ENCODE measurements around the gene STXBP6.
A peak's percentile ranks its signal among the peaks of the same experiment; 100 is the strongest.

The STXBP6 gene

DNA sequence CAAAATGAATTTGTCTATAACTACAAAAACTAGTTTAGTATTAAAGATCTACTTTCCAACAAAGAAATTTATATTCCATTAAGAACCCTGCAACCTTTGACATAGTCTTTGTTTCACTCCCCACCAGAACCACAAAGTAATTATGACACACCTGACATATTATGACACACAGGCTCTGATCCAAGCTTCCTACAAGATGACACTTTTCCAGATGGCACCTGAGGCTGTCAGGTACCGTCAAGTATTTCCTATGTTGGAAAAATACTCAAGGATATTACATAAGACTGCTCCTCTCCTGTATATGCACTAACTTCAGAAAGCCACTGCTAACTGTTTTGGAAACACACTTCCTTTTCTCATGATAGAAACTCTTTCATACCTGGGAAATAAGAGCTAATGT is 38.9 kb downstream of the STXBP6 start:
- DNase-seq, result no peak

DNA sequence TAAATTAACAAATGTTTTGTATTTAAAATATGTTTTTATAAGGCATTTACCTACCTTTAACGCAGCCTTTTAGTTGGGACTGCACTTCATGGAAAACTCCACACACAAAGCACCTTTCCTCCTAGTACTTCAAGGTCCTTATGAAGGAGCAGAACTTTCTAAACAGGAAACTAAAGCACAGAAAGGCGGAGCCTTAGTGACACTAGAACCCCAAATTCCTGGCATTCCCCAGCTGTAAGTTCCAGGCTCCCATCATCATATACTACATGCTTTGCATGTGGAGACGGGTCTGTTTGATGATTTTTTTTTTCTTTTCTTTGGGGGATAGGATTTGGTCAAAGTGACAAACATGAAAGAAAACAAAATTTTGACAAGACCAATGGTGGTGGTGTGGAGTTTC is 39.5 kb downstream of the STXBP6 start:
- no peak for DNase-seq

DNA sequence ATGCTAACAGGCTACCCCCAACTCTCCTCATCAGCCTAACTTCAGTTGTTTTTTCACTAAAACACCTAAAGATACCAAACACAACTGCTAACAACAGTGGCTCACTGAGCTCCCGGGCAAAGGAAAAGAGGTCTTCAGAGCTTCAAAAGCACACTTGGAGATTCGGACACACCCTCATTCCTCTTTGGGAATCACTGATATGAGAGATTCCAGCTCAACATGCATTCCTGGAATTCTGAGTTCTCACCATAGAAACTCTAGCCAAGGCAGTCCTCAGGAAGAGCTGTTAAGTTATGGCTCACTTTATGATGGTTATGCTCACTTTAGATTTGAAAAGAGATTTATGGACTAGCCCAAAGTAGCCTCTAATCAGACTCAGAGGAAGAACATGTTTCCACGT is 40.1 kb downstream of the STXBP6 start:
- no peak for DNase-seq

DNA sequence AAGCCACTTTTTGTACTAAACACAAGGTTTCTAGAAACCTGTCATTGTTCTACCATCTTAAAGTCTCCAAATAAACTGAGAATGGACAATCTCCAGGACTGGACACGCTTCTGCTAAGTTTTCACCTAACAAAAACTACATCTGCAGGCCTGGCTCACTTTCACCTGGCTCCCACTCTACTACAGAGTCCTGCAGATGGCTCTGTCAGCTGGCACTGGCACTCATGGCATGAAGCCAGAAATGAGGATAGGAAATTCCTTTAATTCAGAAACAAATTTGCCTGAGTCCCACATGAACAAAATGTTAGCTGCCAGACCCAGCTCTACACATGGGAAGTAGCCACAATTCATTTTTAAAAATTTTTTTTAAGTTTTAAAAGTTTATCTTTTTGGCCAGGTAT is 42.1 kb downstream of the STXBP6 start:
- no peak for DNase-seq

DNA sequence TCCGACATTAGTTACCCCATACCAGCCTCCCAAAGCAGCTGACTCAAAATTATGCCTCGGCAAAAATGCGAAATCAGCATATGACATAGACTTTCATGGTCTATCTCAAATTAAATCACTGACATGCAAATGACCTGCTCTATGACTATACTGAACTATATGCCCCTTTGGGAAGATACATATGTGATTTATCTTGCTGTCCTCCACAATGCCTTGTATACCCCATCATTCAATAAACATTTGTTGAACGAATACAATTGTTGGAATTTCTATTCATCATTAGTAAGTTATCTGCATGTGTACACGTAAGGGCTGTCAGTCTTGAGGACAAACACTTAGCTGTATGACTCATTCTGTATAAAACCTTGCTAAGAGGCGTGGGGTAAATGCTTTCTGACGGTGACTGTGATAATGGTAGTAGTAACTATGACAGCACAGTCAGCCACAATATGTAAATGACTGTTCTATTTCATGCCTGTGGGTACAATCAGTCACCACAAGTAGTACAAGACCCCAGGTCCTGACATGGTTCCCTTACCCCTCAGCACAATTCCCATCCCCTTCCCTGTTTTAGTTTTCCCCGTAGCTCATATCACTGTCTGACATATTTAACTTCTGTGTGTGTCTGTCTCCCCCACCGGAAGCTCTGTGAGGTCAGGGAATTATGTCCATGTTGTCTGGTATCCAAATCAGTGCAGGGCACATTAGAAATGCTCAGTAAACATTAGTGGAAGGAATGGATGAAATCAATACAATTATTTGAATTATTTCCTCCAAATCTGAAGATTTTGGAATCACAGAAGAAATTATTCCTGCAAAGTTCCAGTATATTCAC is 42.8 kb downstream of the STXBP6 start:
- DNase-seq, result no peak

DNA sequence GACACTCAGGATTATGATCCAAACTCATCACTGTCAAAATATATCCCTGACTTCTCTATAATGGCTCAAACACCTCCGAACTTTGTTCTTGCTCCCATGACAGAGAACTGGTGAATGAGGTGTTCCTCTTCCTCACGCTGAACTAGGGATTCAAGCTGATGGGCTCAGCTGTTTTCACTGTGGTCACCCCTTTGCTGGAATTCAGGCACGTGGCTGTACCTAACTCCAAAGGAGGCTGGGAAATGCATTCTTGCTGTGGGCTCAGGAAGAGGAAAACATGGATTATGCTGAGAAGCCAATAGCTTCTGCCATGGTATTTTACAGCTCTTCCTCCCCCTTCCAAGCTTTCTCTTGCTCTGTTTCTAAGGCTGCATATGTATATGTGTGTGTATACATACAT is 43.9 kb downstream of the STXBP6 start:
- DNase-seq, result no peak

DNA sequence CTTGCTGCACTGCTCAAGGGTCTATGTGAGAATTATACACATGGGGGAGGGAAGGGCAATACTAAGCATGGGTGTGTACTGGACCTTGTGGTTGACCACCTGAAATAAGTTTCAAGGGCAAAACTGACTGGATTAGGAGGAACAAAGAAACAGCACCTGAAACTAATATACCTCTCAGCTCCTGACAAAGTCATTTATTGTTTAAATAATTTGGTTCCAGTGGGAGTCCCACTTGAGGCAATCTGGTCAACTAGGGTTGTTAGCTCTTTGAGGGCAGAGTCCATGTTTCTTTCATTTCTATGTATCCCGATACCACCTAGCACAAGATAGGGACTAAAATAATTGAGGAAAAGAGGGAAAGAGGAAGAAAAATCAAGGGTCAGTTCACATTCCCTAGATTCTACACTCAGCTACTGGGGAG is 45.5 kb downstream of the STXBP6 start:
- DNase-seq, result no peak

DNA sequence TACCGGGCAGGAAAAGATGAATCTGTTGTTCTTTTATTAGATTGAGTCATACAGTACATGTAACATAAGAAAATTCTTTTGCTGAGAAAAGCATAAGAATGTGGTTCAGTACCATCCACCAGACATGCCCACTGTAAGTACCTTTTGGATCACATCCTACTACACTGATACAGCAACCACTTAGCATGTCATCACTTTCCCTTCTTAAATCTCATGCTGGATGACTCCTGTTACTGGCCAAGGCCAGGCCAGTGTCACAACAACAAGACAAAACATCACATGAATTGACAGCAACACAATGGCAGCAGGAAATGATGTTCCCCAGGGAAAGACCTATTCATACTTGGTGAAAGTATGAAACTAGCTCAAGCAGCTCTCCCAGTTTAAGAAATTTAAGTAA is 46.4 kb downstream of the STXBP6 start:
- DNase-seq, result no peak

DNA sequence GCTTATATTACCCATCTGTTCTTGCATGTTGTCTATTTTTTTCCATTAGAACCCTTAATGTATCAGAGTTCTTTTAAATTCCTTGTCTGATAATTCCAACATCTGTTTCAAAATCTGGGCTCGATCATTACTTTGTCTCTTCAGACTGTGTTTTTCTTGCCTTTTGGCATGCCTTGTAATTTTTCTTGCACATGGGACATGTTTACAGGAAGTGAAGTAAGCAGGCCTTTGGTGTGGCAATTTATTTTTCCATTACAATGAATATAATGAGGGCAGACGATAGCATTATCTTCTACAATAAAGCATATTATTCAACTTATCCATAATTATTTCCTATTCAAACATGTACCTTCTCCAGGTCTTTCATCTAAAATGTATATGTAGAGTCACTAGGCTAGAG is 48.3 kb downstream of the STXBP6 start:
- DNase-seq, result no peak

DNA sequence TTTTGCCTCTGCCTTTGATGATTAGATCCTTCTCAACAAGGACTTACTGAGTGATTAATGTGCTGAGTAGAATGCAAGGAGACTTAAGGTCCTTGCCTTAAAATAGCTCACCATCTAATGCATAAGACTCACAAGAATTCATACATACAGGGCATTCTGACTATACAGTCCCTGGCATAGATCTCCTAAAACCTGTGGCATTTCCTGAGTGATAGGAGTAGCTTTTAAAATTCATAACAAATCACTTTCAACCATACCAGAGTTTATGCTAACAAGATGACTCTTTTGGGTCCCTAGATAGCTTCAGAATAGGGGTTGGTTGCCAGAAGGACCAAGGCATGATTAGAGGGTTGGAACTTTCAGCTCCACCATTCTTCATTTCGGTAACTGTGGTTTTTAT is 48.8 kb downstream of the STXBP6 start:
- no peak for DNase-seq

DNA sequence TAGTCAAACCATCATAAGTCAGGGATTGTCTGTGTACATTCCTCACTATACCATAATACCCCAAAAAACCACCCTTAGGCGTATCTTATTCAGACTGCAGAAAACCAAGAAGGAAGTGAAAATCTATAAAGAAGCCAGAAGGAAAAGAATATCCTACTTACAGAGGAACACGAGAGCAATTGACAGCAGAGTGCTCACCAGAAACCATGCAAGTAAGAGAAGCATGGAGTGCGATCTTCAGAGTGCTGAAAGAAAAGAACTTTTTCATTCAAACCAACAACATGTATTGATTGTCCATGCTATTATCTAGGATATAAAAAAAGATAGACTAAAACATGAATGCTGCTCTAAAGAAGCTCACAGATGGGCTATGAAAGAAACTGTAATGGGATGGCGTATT is 50.8 kb downstream of the STXBP6 start:
- DNase-seq, result no peak

DNA sequence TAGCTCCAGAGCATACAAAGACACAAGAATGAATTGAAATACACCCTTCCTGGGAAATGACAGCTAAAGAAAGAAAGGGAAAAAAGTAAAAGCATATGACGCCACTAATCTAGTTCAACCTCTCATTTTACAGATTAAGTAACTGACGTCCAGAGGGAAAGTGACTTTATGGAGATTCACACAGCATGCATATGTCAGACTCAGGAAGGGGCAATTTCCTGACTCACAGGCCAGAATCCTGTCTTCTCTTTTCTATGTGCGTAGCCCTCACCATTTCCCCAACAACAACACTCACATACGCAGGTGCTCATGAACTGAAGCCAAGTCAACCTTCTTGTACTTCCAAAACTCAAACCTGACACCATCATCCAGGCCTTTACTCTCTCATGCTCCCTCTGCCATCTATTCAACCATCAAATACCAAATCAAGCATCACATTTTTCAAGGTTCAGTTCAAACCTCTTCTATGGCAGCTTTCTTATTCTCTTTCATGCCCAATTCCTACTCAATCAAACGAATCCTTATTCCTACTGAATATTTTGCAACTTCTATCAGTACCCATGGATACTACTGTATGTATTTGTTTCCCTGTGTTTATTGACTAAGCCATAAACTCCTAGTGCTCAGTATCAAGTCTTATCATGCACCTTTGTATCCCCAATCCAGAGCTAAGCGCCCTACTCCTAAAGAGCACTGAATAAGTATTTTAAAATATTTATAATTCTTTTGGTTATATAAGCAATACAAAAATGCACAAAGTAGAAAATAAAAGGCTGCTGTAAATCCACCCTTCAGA is 52.8 kb downstream of the STXBP6 start:
- DNase-seq, result no peak

DNA sequence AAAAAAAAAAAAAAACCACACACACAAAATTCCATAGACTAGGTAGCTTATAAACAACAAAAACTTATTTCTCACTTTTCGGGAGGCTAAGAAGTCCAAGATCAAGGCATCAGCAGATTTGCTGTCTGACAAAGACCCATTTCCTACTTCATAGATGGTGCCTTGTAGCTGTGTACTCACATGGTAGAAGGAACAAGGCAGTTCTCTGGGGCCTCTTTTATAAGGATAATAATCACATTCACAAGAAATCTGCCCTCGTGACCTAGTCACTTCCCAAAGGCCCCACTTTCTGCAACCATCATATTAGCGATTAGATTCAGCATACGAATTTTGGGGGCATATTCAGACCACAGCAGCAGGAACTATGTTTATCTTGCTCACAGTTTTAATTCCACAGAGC is 54.9 kb downstream of the STXBP6 start:
- DNase-seq, result no peak

DNA sequence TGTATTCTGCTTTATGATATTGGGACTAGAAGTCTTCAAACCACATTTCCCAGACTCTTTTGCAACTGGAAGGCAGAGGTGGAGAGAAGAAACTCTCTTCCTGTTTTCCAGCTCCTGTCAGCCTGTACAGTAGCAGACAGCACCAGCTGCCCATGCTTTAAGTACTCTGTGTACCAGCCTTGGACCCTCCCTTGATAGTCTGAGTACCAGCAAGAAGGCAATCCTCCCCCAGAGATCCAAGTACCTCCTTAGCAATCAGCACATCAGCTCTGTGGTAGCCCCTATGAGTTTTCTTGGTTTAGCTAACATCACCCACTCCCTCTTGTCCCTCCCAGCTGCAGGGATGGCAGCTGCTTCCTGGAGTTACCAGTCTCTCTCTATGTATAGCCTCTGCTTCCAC is 56.3 kb downstream of the STXBP6 start:
- no peak for DNase-seq

DNA sequence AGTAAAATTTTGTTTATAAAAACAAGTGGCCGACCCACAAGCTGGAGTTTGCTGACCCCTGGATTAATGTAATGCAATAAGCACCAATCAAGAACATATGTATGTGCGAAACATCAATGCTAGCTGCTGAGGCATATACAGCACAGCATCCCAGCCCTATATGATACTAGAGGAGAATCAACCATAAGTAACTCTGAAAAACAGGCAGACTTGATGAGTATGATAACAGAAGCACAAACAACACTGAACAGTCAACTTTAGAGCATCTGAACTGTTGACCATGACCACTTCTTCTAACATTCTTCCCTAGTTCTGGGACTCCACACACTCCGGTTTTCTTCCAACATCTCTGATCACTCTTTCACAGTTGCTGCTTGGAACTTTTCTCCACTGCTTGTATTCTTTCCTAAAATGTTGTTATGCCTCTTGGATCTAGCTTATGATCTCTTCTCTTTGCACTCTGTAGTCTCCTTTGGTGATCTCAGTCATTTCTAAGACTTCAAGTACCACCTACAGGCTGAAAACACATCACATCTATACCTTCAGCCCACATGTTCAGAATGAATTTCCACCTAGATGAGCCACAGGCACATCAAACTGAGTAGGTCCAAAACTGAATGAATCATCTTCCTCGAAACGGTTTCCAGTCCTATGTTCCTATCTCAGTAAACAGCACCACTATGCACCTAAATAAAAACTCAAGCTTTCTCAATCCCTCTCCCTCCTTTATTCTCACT is 57.2 kb downstream of the STXBP6 start:
- DNase-seq, result no peak

DNA sequence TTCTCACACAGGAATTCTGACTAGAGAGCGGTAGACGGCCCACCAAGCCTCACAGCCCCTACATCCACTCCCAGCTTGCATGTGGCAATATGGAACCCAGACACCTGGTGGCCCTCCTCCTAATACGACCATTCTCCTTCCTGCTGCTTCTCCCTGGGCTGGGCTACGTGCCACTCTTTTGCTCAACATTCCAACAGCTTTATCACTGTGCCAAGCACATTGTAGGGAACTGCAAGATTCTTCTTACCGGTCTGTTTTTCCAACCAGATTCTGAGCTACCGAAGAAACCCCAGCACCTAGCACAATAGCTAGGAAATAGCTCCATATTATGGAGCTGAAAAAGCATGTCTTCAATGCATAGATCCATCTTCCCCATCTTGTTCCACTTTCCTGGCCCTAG is 58.1 kb downstream of the STXBP6 start:
- DNase-seq, result no peak

DNA sequence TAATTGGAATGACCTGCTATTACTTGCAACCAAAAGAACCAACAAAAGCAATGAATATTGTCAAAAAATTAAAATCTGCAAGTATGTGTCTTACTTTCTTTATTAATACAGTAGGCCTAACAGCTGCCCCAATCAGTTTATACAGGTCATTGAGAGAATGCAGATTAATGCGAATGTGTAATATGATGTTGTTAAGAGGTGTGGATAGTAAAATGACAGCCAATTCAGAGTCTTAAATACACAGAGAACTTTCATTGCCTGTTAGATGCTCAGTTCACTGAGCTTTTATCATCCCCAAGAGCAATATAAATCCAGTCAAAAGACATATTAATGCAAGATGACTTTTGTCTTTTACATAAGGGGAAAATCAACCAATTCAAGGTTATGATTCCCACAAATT is 58.7 kb downstream of the STXBP6 start:
- DNase-seq, result no peak

DNA sequence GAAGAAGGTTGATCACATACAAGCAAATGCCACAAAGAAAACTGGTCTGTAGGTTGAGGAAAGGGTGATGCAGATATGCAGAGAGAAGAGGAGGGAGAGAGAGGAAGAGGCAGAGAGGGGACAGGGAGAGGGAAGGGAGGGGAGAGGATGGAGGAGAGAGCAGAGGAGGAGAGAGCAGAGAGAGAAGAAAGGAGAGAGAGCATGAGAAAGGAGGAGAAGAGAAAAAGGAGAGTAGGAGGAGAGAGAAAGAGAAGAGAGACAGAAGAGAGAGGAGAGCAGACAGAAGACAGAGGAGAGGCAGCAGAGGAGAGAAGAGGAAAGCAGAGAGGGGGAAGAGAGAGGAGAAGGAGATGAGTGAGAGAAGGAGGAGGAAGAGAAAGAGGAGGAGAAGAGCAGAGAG is 59.2 kb downstream of the STXBP6 start:
- no peak for DNase-seq

DNA sequence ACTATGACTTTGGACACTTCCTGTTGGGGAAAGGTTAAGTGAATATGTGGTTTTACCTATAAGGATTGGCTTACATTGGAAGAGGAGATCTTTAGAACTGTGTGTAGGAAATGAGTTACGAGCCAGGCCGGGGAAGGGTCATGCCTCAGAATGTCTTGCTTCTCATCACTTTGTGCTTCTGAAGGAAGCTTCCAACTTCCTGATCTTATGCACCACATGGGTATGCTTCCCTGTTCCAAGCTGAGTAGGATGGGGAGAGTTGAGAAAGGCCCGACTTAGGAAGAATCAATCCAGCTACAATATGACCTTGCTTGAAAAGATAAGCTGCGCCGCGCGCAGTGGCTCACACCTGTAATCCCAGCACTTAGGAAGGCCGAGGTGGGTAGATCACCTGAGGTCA is 59.9 kb downstream of the STXBP6 start:
- no peak for DNase-seq

DNA sequence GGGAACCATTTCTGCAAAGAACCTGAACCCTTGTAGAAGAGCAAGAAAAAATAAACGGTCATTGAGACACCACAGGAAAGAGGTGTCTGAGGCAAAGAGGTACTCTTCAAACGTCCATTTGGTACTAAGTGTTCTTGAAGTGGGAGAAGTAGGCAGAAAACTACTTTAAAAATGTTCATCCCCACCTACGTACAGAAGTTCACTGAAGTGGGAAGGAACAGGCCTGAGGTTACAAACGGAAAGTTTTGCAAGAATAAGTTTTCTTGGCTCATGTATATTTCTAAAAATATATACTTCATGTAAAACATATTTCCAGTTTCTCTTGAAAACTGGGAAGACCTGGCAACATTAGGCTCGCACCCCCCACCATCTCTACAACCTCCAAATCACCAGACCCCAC is 61.2 kb downstream of the STXBP6 start:
- no peak for DNase-seq

DNA sequence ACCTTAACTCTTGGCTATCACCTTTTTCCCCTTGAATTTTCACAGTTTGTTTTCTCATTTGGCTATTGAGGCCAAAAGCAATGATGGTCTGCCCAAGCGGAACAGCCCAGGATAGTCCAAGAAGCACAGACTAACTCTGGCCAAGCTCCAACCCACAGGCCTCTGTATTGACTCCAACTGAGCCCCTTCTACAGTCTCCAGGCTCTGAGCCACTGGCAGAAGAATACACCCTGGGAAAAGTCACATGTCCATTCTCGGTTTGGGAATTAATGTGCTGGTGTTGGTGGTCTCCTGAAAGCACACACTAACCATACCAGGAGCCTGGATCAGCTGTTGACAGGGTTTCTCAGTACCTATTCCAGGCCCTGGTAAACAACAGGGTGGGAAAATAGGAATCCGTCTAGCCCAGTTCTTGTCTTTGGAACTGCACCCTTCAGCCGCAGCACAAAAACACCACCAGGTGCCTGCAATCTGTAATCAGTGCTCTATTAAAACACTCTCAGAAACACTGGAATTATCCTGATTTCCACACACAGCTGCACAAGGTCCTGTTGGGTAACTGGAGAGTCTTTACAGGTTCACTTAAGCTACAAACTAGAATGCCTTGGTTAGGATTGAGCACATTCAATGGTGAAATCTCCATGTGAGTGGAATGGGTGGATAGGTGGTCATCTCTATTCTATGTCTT is 63.6 kb downstream of the STXBP6 start:
- no peak for DNase-seq

DNA sequence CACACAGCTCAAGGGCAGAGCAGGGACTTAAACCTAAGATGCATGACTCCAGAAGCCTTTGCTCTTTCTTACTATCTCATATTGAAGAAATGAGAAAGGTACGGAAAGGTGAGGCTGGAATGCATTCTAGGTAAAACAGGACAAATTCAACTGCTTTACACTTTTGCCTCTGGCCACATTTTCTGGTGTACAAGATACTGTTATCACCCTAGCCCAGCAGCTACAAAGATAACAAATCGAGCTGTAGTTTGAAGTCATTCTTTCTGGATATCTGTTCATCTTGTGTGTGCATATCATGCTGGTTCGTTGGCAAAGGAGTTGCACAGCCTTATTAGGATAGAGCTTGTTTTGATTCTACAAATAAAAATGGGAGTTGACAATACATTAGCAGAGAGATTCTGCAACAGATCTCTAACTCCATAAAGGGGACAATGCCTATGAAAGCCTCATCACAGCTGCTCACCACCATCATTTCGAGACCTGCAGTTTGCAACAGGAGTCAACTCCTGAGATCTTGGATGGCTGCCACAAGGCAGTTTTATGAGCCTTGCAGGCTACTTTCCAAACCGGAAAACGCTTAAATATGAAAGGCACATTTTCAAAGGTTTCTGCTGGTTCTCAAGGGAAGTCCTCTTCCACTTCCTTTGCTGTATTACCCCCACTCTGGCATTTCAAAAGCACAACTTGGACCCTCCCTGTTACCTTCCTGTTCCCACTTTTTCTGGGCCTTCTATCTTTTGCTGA is 64.9 kb downstream of the STXBP6 start:
- DNase-seq, result peak; percentile 26

Measured in GF-D8 (cell line).